NCI-H526 (cell line): Measurements from ENCODE around the gene TMEM88.

Experiments
- DNase-seq, 2 experiments: peaks; one replicate each; lab custom pipeline; 2025; lab: John Stamatoyannopoulos, UW

TMEM88 gene

GRCh38 chr17:7843536-7844291 lies 11.2 kb upstream of the TMEM88 start:
- DNase-seq = peak; percentile 47 to 88

GRCh38 chr17:7844292-7845154 lies 10.3 kb upstream of the TMEM88 start:
- DNase-seq = peak; percentile 63 to 87

- no peak for DNase-seq
Observed at GRCh38 chr17:7845359-7846062, 9.4 kb upstream of the TMEM88 start.

GRCh38 chr17:7846063-7846735 lies 8.7 kb upstream of the TMEM88 start:
- no peak for DNase-seq

GRCh38 chr17:7846765-7847661 lies 7.9 kb upstream of the TMEM88 start:
- no peak for DNase-seq

- DNase-seq = no peak
Observed at GRCh38 chr17:7848131-7848579, 6.7 kb upstream of the TMEM88 start.

- no peak for DNase-seq
Observed at GRCh38 chr17:7848739-7849129, 6.1 kb upstream of the TMEM88 start.

- no peak for DNase-seq
Observed at GRCh38 chr17:7849130-7849750, 5.6 kb upstream of the TMEM88 start.

GRCh38 chr17:7849751-7850504 lies 4.9 kb upstream of the TMEM88 start:
- no peak for DNase-seq

GRCh38 chr17:7850701-7851437 lies 4.0 kb upstream of the TMEM88 start:
- DNase-seq = no peak

- DNase-seq = peak; percentile 42 to 94
Observed at GRCh38 chr17:7851438-7852261, 3.2 kb upstream of the TMEM88 start.

- DNase-seq = no peak
Observed at GRCh38 chr17:7852262-7852670, 2.6 kb upstream of the TMEM88 start.

GRCh38 chr17:7852919-7853690 lies 1.8 kb upstream of the TMEM88 start:
- DNase-seq = no peak

- DNase-seq = no peak
Observed at GRCh38 chr17:7853691-7854038, 1.2 kb upstream of the TMEM88 start.

- no peak for DNase-seq
Observed at GRCh38 chr17:7854078-7854777, 638 bp upstream of the TMEM88 start.

- peak in 1 of 2 experiments; percentile 60 for DNase-seq
Observed at GRCh38 chr17:7855660-7856010, 769 bp downstream of the TMEM88 start.
